Activated gamma-delta T cell treated with anti-CD3 and anti-CD28 coated beads, Interleukin-2, amount 50 U/mL, for 16 hours (primary cell): Measurements from ENCODE around the gene PUM1.
"Not testable (repeated sequence)": the region's sequence is repeated elsewhere in the genome, so short reads cannot be mapped to it uniquely, and the experiment has no call there.

Experiments used
- DNase-seq: peaks from one replicate; pipeline ENCODE4 v3.0.0-alpha.2; 2020; ENCODE audit warnings: low read depth

PUM1 gene

DNA sequence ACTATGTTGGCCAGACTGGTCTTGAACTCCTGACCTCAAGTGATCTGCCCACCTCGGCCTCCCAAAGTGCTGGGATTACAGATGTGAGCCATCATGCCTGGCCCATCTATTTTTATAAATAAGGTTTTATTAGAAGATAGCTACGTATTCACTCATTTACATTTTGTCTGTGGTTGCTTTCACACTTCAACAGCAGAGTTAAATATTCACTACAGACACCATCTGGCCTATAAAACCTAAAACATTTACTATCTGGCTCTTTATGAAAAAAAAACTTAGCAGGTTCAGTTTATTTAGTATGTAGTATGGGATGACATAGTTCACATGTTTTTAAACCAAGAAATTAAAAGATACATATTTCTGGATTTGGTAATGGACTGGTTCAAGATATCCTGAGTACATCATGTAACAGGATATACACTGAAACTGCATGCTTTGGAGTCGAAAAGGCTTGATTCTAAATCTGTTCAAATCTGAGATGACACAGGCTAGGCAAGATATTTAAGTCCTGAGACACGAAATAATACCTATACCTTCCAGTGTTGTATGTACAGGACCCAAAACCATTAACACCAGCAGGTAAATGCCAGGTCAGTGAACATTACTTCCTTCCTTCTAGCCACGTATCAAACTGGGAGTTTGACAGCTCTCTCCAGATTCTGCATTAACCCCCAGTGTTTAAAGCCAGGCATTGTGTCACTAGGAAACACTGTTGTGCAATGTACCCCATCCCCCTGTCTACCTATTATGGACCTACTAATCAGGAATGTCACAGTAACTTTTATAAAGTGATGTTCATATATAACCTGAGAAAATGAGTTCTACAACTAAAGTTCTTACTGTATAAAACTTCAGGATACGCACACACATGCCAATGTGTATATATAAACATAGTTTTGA lies 102.7 kb downstream of the PUM1 start:
- no peak for DNase-seq

DNA sequence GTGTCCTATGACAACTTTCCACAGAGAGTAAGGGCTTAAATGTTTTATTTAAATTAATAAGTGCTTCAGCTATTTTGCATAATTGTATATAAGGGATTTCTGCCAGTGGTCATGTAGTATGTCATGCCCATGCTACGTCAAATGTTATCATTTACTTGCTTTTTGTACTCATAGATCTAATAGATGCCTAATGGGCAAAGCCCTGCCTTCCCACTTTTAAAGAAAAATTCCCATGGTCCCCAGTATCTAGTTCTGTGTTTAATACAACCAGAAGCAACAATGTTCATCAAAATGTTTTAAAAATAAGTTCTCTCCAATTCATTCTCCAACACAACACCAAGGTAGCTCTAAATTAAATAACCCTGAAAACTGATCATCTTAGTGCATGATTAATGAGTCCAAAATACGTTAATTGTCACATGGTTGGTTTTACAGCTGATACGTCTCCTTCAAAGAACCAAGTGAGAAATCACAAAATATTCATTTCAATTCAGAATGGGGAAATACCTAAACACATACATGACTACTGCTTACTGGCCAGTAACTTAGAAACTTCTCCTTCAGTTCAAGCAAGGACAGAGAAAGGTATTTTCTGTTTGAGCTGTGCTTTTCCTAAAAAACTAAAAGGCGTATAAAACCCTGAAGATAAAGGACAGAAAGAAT lies 107.8 kb downstream of the PUM1 start:
- no peak for DNase-seq

DNA sequence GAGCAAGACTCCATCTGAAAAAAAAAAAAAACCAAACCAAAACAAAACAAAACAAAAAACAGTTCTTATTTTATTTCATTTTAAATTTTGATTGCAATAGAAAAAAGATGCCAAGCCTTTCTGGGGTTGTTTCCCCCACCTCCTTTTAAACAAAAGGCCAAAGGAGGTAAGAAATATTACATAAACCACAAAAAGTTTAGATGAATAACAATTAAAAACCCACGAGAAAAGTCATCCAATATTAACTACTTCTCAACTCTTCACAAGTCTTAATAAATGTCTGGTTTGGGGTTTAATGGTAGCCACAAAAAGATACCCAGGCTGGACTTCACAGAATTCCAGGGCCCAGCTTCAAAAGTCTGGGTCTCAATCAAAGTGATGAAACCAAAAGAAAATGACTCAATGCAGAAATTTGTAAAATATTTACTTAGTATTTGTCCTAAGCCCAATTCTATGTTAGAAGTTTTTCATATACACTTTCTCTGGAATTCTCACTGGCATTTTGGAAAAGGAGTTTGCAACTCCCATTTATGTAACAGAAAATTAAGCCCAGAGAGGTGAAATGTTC lies 110.0 kb downstream of the PUM1 start:
- no peak for DNase-seq

DNA sequence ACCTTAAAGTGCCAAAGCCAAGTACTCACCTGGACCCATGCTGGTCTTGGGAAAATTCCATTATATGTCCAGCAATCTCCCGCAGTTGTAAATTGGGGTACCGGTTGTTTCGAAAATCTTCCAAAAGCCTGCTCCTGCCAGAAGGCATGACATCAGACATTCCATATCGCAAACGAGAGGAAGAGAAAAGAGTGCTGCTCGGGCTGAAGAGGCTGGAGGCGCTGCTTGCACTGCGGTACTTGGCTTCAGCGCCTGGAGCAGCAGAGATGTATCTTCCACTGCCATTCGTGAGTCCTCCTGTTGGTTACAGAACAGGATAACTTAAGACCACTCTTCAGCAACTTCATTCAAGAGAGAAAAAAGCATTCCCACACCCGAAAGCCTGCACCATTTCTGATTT lies 111.8 kb downstream of the PUM1 start:
- DNase-seq, result no peak

DNA sequence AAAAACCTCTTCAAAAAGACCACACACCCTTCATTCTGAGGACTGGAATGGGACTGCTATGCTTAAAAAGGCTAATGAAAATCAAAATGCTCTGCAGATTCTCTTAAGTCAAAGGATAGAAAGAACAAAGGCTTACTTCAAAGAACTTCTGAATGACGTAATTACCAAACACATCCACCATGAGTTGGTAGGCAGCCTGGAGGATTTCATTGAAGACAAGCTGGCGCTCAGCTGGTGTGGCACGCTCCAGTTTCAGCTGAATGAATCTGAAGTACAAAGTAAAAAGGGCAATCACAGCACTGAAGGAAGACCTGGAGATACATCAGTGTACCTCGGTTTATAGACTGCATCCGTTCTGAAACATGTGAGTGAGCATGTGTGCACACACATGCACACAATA lies 113.4 kb downstream of the PUM1 start:
- no peak for DNase-seq

DNA sequence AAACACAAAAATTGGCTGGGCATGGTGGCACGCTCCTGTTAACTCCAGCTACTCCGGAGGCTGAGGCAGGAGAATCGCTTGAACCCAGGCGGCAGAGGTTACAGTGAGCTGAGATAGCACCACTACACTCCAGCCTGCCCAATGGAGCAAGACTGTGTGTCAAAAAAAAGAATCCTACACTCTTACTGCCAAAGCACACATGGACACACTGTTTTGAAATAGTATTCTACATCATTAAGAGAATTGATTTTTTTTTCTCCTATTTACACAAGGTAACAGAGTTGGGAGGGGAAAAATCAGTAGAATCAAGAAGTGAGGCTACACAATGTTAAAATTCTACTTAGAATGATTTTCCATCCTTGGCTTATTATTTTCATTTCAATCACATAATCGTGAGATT lies 114.8 kb downstream of the PUM1 start:
- DNase-seq, result no peak

DNA sequence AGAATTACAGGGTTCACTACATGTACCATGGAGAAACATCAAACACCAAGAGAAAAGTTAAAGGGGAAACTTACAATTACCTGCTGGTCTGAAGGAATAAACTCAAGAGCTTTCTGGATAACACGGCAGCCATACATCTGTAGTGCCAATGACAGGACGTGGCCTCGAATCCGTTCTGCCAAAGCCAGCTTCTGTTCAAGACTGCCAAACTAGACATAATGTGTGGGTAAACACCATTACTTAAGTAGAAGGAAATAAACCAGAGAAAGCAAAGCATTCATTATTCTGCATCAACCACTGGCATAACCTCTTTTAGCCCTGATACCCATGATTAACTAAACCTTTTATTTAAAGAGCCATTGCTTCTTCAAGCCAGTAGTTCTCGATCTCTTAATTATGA lies 115.5 kb downstream of the PUM1 start:
- DNase-seq, result no peak

DNA sequence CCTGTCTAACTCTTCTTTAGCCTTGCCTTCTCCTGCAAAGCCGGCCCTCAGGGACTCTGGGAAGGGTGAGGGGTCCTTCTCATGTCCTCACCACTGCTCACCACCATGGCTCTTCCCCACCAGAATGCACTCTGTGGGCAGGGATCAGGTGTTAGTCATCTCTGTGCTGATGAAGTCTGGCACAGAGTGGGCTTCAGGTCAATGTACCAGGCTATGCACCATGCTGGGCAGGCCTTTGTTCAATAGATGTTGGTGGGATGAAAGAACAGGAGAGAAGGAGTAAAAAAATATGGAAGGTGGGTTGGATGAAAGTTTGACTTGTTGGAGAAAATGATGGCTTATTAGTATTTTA lies 116.1 kb downstream of the PUM1 start:
- not testable (repeated sequence) for DNase-seq

DNA sequence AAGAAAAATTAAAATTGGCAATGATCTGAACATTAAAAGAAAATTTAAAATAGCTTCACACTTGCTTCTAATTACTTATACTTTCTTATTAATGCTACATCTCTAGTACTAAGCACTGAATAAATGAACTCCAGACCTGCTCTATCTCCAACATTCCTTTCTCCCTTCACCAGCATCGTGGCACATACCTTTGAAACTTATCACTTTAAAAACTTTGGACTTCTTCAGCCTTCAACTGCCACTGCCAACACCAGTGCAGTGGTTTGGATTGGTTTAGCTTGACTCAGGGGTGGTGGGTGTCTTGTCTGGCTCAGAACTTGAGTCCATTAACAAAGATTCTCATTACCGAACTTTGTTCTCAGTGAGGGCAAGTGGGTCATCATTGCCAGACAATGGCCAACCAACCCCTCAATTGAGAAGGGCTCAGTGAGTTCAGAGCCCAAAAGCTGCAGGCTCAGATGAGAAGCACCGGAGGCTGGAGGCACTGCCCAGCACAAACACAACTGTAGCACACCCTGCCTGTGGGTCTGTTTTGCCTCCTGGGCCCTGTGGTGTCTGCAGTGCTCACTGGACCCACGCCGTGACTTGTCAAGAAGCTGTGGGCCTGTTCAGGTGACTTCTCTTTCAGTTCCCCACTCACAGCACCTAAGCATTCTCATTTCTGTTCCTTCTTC lies 116.6 kb downstream of the PUM1 start:
- not testable (repeated sequence) for DNase-seq

DNA sequence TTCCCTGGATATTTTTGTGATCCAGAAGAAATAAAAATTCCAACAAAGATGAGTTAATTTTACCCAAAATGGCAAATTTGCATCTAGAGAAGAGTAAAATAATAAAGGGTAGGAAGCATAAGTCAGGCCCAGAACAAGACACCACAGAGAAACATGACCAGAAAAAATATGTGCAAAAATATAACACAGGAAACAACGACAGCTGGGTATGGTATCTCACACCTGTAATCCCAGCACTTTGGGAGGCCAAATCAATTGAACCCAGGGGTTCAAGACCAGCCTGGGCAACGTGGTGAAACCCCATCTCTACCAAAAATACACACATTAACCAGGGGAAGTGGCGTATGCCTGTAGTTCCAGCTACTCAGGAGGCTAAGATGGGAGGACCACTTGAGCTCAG lies 117.2 kb downstream of the PUM1 start:
- DNase-seq, result no peak

DNA sequence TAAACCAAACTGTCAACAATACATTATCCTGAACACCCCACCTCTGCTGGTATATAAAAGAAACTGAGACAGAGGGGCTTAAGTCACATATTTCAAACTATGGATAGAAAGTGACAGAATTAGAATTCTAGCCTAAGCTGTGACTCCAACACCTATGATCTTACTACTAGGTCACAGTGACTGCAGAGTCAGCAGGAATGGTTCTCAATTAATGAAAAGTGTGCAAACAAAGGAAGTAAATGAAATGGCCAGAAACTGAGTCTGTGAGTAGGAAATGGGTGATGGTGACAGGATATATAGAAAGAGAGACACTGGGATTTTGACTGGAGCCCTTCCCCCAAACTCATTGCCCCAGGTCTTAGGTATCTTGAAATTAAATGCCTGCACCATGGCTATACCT lies 118.3 kb downstream of the PUM1 start:
- no peak for DNase-seq

DNA sequence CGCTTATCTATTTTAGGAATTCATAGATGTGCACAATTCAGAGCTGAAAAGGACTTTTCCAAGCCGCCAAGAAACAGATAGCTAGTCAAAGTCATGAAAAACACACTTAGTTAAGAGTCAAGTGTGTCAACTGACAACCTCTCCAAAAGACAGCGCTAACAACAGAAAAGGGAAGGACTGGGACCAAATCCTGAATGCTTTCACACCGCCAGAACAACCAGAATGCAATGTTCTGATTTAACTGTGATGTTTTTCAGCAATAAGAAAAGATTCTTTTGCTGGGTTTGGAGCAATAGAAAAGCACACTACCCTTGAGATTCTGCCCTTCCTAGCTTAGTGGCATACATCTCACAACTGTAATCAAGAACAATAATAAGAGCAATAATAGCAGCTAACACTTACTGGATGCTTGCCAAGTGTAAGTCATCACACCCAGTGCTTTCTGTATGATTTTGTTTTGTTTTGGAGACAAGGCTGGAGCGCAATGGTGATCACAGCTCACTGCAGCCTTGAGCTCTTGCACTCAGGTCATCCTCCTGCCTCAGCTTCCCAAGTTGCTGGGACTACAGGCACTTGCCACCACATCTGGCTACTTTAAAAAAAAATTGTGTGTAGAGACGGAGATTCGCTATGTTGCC lies 123.1 kb downstream of the PUM1 start:
- no peak for DNase-seq

DNA sequence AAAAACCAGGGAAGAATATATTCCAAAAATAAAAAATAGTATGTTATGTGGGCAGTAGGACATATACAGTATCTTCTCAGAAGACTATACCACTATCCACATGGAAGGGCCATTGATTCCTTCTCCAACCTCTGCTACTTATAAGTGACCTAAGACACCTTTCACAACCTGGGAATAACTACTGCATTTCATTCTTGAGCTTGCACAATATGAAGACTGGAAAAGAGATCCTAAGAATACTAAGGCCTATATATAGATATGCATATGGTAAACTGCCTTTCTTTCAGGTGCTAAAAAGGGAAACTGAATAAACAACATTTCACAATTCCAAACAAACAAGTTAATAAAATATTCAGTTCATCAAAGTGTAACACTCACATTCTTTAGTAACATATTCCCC lies 125.0 kb downstream of the PUM1 start:
- no peak for DNase-seq

DNA sequence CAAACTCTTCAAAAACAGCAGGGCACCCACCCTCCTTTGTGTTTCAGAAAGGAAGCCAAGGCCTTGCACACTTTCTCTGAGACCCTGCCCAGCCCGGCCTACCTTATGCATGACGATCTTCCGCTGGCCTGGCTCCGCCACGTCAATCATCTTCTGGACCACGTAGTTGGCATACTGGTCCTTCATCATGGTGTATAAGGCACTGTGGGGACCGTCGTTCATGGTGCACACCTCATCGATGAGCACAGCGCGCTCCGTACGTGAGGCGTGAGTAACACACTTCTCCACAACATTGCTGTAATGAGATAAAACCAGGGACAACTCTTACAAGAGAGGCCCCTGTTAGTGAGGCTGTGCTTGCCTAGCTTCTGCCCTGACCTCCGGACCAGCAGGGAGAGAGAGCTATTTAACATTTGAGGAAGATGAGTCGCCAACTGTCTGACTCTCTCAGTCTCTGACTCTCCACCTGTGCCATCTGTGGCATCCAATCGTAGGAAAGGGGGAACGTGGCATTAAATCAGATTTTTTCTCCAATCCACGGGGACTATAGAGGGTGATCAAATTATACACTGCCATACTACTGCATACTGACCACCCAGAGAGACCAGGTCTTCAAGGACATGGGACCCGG lies 128.9 kb downstream of the PUM1 start:
- no peak for DNase-seq

DNA sequence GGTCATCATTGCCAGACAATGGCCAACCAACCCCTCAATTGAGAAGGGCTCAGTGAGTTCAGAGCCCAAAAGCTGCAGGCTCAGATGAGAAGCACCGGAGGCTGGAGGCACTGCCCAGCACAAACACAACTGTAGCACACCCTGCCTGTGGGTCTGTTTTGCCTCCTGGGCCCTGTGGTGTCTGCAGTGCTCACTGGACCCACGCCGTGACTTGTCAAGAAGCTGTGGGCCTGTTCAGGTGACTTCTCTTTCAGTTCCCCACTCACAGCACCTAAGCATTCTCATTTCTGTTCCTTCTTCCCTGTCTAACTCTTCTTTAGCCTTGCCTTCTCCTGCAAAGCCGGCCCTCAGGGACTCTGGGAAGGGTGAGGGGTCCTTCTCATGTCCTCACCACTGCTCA lies 129.8 kb downstream of the PUM1 start:
- not testable (repeated sequence) for DNase-seq

DNA sequence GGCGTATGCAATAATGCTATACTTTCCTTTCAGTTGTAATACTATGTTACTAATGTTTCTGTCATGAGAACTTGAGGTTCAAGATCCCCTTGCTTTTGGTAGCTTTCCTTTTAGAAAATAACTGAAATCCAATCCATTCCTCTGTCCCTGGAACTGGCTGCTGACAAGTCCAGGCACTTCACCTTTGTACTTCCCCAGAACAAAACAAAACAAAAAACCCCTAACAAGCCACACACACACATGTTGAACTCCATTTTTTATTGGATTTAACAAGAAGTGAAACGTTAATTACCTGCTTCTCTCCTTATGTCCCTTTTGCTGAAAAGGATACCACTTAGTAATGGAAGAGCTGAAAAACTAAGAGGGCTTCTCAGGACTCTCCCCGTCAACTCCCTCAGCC lies 130.9 kb downstream of the PUM1 start:
- DNase-seq, result no peak

DNA sequence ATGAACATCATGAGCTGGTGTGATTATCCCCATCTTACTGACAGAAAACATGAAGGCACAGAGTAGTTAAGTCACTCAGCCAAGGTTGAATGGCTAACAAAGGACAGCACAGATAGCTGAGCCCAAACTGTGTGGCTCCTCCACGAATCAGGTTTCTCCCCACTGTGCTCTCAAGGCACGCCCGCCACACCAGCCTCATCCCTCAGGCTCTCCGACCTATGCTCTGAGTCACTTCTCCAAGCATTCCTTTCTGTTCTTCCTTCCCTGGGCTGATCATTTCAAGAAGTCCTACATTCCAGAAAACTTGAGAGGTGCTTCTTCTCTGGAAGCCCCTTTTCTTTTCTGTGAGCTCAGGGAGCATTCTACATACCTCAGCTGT lies 131.7 kb downstream of the PUM1 start:
- DNase-seq, result no peak

DNA sequence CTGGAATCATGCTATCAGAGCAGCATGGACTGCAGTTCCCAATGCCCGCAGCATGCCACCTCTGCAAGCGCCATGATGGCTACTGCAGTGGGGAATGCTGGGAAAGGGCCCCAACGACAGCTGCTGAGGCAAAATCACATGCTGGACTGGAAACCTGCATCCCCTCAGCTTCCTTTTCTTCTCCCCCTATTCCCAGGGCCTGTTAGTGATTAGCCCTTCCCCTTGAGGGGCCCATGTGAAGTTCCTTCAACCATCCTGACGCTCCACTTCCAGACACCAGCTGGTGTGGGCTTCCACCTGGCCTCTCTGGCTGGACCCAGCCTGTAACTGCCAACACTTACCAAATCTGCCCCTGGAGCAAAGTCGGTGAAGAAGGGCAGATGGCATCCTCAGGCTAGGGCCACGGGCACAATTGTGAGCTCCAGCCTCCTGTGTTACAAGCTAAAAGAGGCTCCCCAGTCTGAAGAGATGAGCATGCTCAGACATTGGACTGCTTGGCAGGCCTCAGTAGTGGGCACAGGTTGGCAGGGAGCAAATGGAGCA lies 134.8 kb downstream of the PUM1 start:
- DNase-seq, result no peak

DNA sequence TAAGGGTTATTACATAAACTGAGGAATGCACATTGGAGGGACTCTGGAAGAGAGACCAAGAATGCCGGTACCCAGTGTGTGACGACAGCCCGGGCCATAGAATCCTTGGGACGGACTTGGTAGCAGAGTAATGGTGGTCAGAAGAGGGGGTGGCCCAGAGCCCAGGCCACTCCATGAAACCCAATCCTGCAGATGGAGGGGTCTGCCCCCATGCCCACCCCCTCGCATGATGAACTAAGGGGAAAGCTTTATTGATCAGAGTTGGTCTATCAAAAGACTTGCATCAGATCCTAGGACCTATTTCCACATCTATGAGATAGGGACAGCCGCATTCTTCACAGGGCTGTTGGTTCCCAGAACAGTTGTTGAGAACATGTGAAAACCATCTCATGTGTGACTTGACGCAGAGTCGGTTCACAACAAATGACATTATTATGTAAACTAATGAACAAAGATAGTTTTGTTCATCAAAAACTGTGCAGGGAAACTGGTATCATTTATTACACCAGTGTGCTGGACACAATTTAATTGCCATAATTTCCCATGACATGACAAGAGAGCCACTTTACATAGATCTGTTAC lies 135.5 kb downstream of the PUM1 start:
- DNase-seq, result no peak

DNA sequence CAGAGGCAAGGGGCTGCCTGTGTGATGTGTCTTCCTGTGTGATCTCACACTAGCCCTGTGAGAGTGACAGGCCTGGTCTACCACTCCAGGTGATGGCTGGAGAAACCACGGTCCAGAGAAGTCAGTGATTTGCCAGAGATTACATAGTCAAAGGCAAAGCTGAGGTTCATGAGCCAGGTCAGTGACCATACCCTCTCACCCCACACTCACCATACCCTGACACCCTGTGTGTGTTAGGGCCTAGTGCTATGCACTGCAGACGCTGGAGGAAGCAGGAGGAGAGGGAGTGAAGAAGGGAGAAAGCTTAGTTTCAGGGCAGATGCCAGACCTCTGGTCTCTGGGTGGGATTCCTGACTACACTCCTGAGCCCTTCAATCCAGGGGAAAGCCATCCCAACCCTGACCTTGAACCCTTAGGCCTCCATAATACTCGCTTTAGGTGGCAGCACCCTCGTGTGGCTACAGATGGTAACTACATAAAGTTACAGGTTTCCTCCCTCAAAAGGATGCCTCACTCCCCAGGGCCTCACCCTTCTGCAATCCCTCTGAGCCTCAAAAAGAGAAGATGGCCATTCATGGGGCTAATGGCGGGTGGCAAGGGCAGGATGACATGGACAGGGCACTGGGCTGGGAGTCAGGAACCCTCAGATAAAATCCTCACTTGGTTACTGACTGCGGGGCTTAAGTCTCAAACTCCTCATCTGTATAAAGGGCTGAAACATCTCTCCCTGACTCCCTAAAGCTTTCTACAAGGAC lies 136.2 kb downstream of the PUM1 start:
- DNase-seq, result peak; percentile 22

DNA sequence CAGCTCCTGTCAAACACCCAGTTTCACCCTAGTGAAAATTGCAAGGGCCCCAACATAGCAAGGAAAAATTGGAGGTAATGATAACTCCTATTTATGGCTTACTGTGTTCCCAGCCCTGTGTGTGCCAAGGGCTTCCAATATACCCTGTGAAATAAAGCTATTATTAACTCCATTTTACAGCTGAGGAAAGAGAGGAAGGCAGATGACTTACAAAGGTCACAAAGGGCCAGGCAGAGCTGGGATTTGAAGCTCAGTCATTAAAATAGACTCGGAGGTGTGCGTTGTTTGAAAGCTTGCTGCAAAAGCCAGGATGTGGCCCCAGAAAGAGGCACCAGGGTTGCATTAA lies 136.8 kb downstream of the PUM1 start:
- DNase-seq, result no peak
